ENCODE results near the gene LCTL.

DNA sequence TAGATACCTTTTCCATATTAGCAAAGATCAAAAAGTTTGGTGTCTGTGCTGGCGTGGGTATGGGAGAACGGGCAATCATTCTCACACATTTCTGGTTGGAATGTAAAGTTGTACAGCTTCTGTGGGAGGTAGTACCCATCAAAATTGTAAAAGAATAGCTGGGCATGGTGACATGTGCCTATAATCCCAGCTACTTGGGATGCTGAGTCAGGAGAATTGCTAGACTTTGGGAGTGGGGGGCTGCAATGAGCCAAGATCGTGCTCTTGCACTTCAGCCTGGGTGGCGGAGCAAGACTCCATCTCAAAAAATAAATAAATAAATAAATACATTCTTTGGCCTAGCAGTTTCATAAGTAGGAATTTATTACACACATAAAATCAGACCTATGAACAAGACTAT lies 22.9 kb downstream of the LCTL start:
- TF ChIP-seq ATF3 (IDR thresholded peaks at IDR 0.05) (no peak), CTCF (IDR thresholded peaks at IDR 0.05 in 2 of 3, conservative IDR thresholded peaks at IDR 0.05 in 1 of 3; ENCODE audit: borderline replicate concordance in 1 of 3, insufficient read depth in 1 of 3, low read depth in 2 of 3, low read length in 2 of 3) (no peak), SRF (IDR thresholded peaks at IDR 0.05; ENCODE audit: low read depth) (no peak), MAX (IDR thresholded peaks at IDR 0.05) (no peak), EZH2phosphoT487 (IDR thresholded peaks at IDR 0.05; ENCODE audit: borderline replicate concordance) (no peak), RAD21 (IDR thresholded peaks at IDR 0.05; ENCODE audit: low read depth) (no peak), POLR2AphosphoS5 (IDR thresholded peaks at IDR 0.05; ENCODE audit: low read depth, low read length) (no peak), CBX3 (IDR thresholded peaks at IDR 0.05; ENCODE audit: low read depth) (no peak), EZH2 (IDR thresholded peaks at IDR 0.05) (no peak), EGR1 (IDR thresholded peaks at IDR 0.05; ENCODE audit: low read depth) (no peak)
